SK-N-SH (cell line): ENCODE data around the gene TAS1R1. TPM values are rescaled to one million over a fixed set of nuclear protein-coding genes. Genes with fewer than 3 reads are reported as not detected.

Source experiments
- CTCF ChIA-PET: fragments of 300-600, 350-600 bp; formaldehyde crosslinking; extraction: SDS; loops from one replicate; lab custom pipeline; 2021; lab: Yijun Ruan, JAX
- POLR2A ChIA-PET: fragments of 350-600 bp; sonication (Branson Sonifier 250); formaldehyde crosslinking; extraction: SDS; loops from one replicate; lab custom pipeline; 2020; ENCODE audit warnings: antibody characterized with exemption, inconsistent platforms; lab: Yijun Ruan, JAX
- DNase-seq: peaks from one replicate; pipeline ENCODE4 v3.0.0; 2012
- H2AFZ ChIP-seq: fragments of 200-600 bp; sonication (generic); 2 replicates; pipeline ENCODE4 v1.8.1; 2016; ENCODE audit warnings: antibody characterized with exemption, mild to moderate bottlenecking, low read depth
- H3F3A ChIP-seq: fragments of 200-600 bp; sonication (generic); replicated peaks from 2 replicates; pipeline ENCODE3; 2016; ENCODE audit warnings: antibody characterized with exemption, mild to moderate bottlenecking; ENCODE audit not compliant: insufficient read depth
- H3K27ac ChIP-seq, 2 experiments: fragments of 200-500 bp in 1 of 2; fragments of 200-600 bp in 1 of 2; sonication (Bioruptor generic) in 1 of 2; sonication (generic), shearing (Covaris generic) in 1 of 2; 2 replicates each; pipeline versions ENCODE4 v1.5.1 to v1.6.1; 2014 to 2016; ENCODE audit warnings: low read depth in 2 of 2, inconsistent platforms in 1 of 2, low read length in 1 of 2, mild to moderate bottlenecking in 1 of 2, mixed read lengths in 1 of 2
- H3K27me3 ChIP-seq: fragments of 200-600 bp; sonication (generic), shearing (Covaris generic); 2 replicates; pipeline ENCODE4 v1.6.1; 2016; ENCODE audit warnings: mixed run types; ENCODE audit not compliant: insufficient read depth
- H3K36me3 ChIP-seq, 2 experiments: fragments of 200-500 bp in 1 of 2; fragments of 200-600 bp in 1 of 2; sonication (Bioruptor generic) in 1 of 2; sonication (generic) in 1 of 2; replicated peaks in 1 of 2; 2 replicates each; pipeline versions ENCODE3 to v1.5.1; 2014 to 2016; ENCODE audit warnings: low read length in 1 of 2, mild to moderate bottlenecking in 1 of 2; ENCODE audit not compliant: insufficient read depth in 2 of 2, control insufficient read depth in 1 of 2
- H3K4me1 ChIP-seq, 2 experiments: fragments of 200-500 bp in 1 of 2; fragments of 200-600 bp in 1 of 2; sonication (Bioruptor generic) in 1 of 2; sonication (generic), shearing (Covaris generic) in 1 of 2; 2 replicates each; pipeline versions ENCODE4 v1.5.1 to v1.6.1; 2014 to 2016; ENCODE audit warnings: low read depth in 1 of 2, low read length in 1 of 2, mixed run types in 1 of 2; ENCODE audit not compliant: insufficient read depth in 2 of 2, control insufficient read depth in 1 of 2
- H3K4me2 ChIP-seq: fragments of 200-600 bp; sonication (generic), shearing (Covaris generic); 2 replicates; pipeline ENCODE4 v1.6.1; 2017; ENCODE audit warnings: mixed run types
- H3K4me3 ChIP-seq, 2 experiments: fragments of 200-500 bp in 1 of 2; fragments of 200-600 bp in 1 of 2; sonication (Bioruptor generic) in 1 of 2; sonication (generic), shearing (Covaris generic) in 1 of 2; 2 replicates each; pipeline versions ENCODE4 v1.5.1 to v1.8.1; 2014 to 2016; ENCODE audit warnings: low read depth in 2 of 2, inconsistent platforms in 1 of 2, low read length in 1 of 2, mild to moderate bottlenecking in 1 of 2, mixed read lengths in 1 of 2, moderate library complexity in 1 of 2
- H3K79me2 ChIP-seq: fragments of 200-600 bp; sonication (generic); 2 replicates; pipeline ENCODE4 v1.8.1; 2017; ENCODE audit warnings: mild to moderate bottlenecking; ENCODE audit not compliant: insufficient read depth
- H3K9ac ChIP-seq: fragments of 200-600 bp; sonication (generic); 2 replicates; pipeline ENCODE4 v1.6.1; 2017; ENCODE audit warnings: mixed run types
- H3K9me2 ChIP-seq: fragments of 200-600 bp; sonication (generic); 2 replicates; pipeline ENCODE4 v1.6.1; 2017; ENCODE audit warnings: mixed run types
- H3K9me3 ChIP-seq: fragments of 200-600 bp; sonication (generic); 2 replicates; pipeline ENCODE4 v1.6.1; 2017; ENCODE audit warnings: mixed run types, mild to moderate bottlenecking, moderate library complexity
- H4K20me1 ChIP-seq: fragments of 200-600 bp; sonication (generic); 2 replicates; pipeline ENCODE4 v1.6.1; 2017; ENCODE audit warnings: mild to moderate bottlenecking, mixed run types; ENCODE audit not compliant: insufficient read depth
- EP300 ChIP-seq, 2 experiments: IDR thresholded peaks; 2 replicates each; pipeline versions ENCODE4 v1.4.0 to v1.6.1; 2012; ENCODE audit warnings: borderline replicate concordance in 1 of 2, low read depth in 1 of 2, low read length in 1 of 2
- EZH2phosphoT487 ChIP-seq: fragments of 200-600 bp; sonication (generic); IDR thresholded peaks from 2 replicates; pipeline ENCODE4 v1.6.1; 2017; ENCODE audit warnings: low read depth, mixed run types, mild to moderate bottlenecking, antibody characterized with exemption, moderate library complexity, borderline replicate concordance
- GABPA ChIP-seq: IDR thresholded peaks from 2 replicates; pipeline ENCODE4 v1.4.0; 2012; ENCODE audit warnings: low read depth, mild to moderate bottlenecking
- GATA2 ChIP-seq: sonication (generic); formaldehyde crosslinking; IDR thresholded peaks from 2 replicates; pipeline ENCODE4 v1.5.0; 2020; ENCODE audit warnings: mild to moderate bottlenecking, missing genetic modification reagents
- JUND ChIP-seq: IDR thresholded peaks from 2 replicates; pipeline ENCODE4 v1.4.0; 2012
- MXI1 ChIP-seq: IDR thresholded peaks from 2 replicates; pipeline ENCODE4 v1.6.1; 2012; ENCODE audit warnings: mild to moderate bottlenecking, low read depth, low read length, improper control_type of control experiment
- NRF1 ChIP-seq: IDR thresholded peaks from 2 replicates; pipeline ENCODE4 v1.6.1; 2012; ENCODE audit warnings: low read depth, mild to moderate bottlenecking, low read length
- POLR2AphosphoS5 ChIP-seq: IDR thresholded peaks from 2 replicates; pipeline ENCODE4 v1.6.1; 2012; ENCODE audit warnings: low read depth, low read length
- RAD21 ChIP-seq: IDR thresholded peaks from 2 replicates; pipeline ENCODE4 v1.6.1; 2012; ENCODE audit warnings: mild to moderate bottlenecking, low read length
- RCOR1 ChIP-seq: fragments of 150-350 bp; IDR thresholded peaks from 2 replicates; pipeline ENCODE4 v1.6.1; 2017; ENCODE audit warnings: antibody characterized with exemption, low read length
- RFX5 ChIP-seq: IDR thresholded peaks from 2 replicates; pipeline ENCODE4 v1.6.1; 2012; ENCODE audit warnings: mild to moderate bottlenecking, improper control_type of control experiment, low read length
- RXRA ChIP-seq: IDR thresholded peaks from 2 replicates; pipeline ENCODE4 v1.4.0; 2012; ENCODE audit warnings: low read depth, mild to moderate bottlenecking, borderline replicate concordance
- SIN3A ChIP-seq: IDR thresholded peaks from 2 replicates; pipeline ENCODE4 v1.6.1; 2012; ENCODE audit warnings: low read depth, mild to moderate bottlenecking, low read length, moderate library complexity, borderline replicate concordance
- SMC3 ChIP-seq: IDR thresholded peaks from 2 replicates; pipeline ENCODE4 v1.6.1; 2012; ENCODE audit warnings: low read depth, low read length, improper control_type of control experiment
- WGBS: methylation state at CpG from one replicate; pipeline ENCODE4 v1.1.6; 2017; ENCODE audit warnings: low lambda C conversion rate; 5-methylcytosine and 5-hydroxymethylcytosine counted together
- polyA plus RNA-seq, 3 experiments: library from polyadenylated mRNA; depleted of rRNA; stranded (reverse); fragments of >200 nt; gene quantifications; 2 replicates each; pipeline ENCODE4 v1.2.3, GENCODE V29; 2012
- TF ChIP-seq, protein P1 (sequence below): IDR thresholded peaks from 2 replicates; pipeline ENCODE4; 2012
- TF ChIP-seq, protein P2 (sequence below): IDR thresholded peaks from 2 replicates; pipeline ENCODE4 v1.6.1; 2012; ENCODE audit warnings: mild to moderate bottlenecking, low read depth, low read length, moderate library complexity
- TF ChIP-seq, protein P3 (sequence below): fragments of 150-350 bp; IDR thresholded peaks from 2 replicates; pipeline ENCODE4 v1.6.1; 2017; ENCODE audit warnings: antibody characterized with exemption, low read length, low read depth, borderline replicate concordance

Gene TAS1R1
- polyA plus RNA-seq, 1 of the 3 experiments (the other 2 are of a cell fraction): not detected

DNA sequence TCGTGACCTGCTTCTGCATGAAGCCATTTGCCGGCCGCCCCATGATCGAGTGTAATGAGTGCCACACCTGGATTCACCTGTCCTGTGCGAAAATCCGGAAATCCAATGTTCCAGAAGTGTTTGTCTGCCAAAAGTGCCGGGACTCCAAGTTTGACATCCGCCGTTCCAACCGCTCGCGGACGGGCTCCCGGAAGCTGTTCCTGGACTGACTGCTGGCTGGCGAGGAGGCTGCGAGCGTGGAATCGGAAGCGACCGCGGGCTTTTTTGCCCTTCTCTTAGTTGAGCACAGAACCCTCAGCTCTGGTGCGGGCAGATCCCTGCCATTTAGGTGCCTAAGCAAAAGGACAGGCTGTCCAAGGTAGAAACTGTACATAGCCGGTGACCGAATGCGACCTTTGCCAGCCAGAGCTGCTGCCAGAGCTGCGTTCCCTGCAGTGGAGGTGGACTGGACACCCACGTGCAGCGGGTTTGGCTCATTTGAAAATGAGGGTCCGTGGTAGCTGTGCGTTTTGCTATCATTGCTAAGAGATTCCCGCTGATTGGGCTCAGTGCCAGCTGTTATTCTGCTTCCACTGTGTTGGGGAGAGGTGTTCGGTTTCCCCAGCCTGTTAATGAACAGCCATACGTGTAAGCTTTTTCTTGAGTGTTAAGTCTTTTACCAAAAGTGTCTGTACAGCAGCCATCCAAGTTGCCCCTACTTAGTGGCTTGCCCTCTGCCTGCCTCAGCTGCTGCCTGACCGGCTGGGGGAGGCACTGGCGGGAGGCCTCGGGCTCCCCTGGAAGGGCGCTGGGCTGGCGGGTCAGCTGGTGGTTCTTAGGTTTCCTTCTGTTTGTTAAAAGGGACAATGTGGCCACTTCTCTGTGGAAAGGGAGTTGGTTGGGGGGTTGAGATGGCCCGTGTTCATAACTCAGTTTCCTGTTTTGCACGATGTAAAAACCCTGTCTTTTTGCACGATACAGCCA is 66.6 kb downstream of the TAS1R1 start:
- Histone ChIP-seq H3K9ac (no peak overlapping the region), H3K4me2 (no peak overlapping the region), H2AFZ (no peak overlapping the region), H3K27ac (no peak overlapping the region), H3K79me2 (peaks cover 91% of the 10 kb centered on the region), H3K9me2 (no peaks in the 10 kb centered on the region), H3K4me1 (peaks cover 0 to 5% of the 10 kb centered on the region in 2 experiments; a peak in 1 of 4 replicates), H4K20me1 (peaks cover 42% of the 10 kb centered on the region), H3K4me3 (no peak overlapping the region), H3K9me3 (no peaks in the 10 kb centered on the region), H3K36me3 (peaks cover 26 to 31% of the 10 kb centered on the region in 2 experiments), H3K27me3 (no peaks in the 10 kb centered on the region), H3F3A (peaks cover 23% of the 10 kb centered on the region)
- TF ChIP-seq, protein P1, sequence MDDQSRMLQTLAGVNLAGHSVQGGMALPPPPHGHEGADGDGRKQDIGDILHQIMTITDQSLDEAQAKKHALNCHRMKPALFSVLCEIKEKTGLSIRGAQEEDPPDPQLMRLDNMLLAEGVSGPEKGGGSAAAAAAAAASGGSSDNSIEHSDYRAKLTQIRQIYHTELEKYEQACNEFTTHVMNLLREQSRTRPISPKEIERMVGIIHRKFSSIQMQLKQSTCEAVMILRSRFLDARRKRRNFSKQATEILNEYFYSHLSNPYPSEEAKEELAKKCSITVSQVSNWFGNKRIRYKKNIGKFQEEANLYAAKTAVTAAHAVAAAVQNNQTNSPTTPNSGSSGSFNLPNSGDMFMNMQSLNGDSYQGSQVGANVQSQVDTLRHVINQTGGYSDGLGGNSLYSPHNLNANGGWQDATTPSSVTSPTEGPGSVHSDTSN: no peak
- TF ChIP-seq RAD21: no peak
- no peak for TF ChIP-seq NRF1
- TF ChIP-seq, protein P2, sequence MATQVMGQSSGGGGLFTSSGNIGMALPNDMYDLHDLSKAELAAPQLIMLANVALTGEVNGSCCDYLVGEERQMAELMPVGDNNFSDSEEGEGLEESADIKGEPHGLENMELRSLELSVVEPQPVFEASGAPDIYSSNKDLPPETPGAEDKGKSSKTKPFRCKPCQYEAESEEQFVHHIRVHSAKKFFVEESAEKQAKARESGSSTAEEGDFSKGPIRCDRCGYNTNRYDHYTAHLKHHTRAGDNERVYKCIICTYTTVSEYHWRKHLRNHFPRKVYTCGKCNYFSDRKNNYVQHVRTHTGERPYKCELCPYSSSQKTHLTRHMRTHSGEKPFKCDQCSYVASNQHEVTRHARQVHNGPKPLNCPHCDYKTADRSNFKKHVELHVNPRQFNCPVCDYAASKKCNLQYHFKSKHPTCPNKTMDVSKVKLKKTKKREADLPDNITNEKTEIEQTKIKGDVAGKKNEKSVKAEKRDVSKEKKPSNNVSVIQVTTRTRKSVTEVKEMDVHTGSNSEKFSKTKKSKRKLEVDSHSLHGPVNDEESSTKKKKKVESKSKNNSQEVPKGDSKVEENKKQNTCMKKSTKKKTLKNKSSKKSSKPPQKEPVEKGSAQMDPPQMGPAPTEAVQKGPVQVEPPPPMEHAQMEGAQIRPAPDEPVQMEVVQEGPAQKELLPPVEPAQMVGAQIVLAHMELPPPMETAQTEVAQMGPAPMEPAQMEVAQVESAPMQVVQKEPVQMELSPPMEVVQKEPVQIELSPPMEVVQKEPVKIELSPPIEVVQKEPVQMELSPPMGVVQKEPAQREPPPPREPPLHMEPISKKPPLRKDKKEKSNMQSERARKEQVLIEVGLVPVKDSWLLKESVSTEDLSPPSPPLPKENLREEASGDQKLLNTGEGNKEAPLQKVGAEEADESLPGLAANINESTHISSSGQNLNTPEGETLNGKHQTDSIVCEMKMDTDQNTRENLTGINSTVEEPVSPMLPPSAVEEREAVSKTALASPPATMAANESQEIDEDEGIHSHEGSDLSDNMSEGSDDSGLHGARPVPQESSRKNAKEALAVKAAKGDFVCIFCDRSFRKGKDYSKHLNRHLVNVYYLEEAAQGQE: no peak
- no peak for TF ChIP-seq RXRA
- no peak for TF ChIP-seq MXI1
- TF ChIP-seq GABPA: no peak
- DNase-seq: no peak
- ChIA-PET CTCF (interaction anchor here (0.6 to 3.0 kb wide), 6 partner anchors 19 to 195 kb away, joined by 3 to 10 read pairs (median 3); partner anchors contain the start of genes KLHL21, NOL9 and TAS1R1), POLR2A (interaction anchor here (0.5 to 1.6 kb wide), 2 partner anchors 27 to 95 kb away, joined by 3 read pairs; no protein-coding TSS in a partner anchor)
- WGBS: 92% methylated on average over 35 of the region's 41 CpGs

DNA sequence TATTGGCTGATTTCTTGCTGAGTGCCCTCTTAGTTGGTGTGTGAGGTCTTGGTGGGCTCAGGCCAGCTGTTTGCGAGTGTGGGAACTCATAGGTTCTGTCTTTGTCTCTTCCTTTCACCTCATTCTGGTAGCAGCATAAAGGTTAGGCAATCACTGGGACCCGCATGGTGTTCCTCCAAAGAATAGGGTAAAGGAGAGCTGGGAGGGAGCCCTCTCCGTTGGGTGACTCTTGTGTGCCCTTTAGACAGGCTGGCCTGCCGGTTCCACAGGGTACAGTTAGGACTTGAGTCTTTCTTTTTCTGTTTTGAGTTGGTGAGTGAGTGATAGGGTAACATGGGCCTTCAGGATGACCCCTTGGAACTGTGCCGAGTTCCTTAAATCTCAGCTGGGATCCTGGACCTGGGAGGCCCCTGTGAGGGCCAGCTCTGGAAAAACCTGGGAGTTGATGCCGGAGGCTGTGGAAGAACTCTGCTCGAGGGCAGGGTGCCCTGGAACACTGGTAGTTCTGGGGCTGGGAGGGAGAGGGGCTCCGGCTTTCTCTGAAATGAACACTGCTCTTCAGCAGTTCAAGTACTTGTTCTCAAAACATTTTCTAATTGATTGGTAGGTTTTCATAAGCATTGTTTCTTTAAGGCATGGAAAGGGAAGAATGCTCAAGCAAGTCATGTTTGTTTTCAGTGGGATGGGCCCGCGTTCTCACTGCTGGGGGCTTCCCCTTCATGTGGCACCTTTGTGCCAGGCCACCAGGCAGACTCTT is 67.5 kb downstream of the TAS1R1 start:
- no peak overlapping the region for H3K4me2 ChIP-seq
- H3K79me2 ChIP-seq: peaks cover 91% of the 10 kb centered on the region
- peak overlapping the region in 1 of 2 experiments; percentile 59; a peak in 2 of 4 replicates for H3K27ac ChIP-seq
- H2AFZ ChIP-seq: no peak overlapping the region
- H3K9me2 ChIP-seq: no peaks in the 10 kb centered on the region
- no peak for DNase-seq
- no peaks in the 10 kb centered on the region for H3K27me3 ChIP-seq
- H3K4me3 ChIP-seq: no peak overlapping the region
- H3F3A ChIP-seq: peaks cover 23% of the 10 kb centered on the region
- no peak overlapping the region for H3K9ac ChIP-seq
- peaks cover 33% of the 10 kb centered on the region for H4K20me1 ChIP-seq
- no peaks in the 10 kb centered on the region for H3K9me3 ChIP-seq
- WGBS: 89% methylated on average over 9 of the region's 10 CpGs
- POLR2A ChIA-PET: interaction anchor here (0.5 to 1.6 kb wide), 2 partner anchors 28 to 96 kb away, joined by 3 read pairs; no protein-coding TSS in a partner anchor
- peaks cover 0 to 5% of the 10 kb centered on the region in 2 experiments; a peak in 1 of 4 replicates for H3K4me1 ChIP-seq
- CTCF ChIA-PET: interaction anchor here (0.6 to 3.1 kb wide), 5 partner anchors 12 to 185 kb away, joined by 3 to 10 read pairs (median 3); partner anchors contain the start of genes NOL9 and TAS1R1
- peaks cover 26 to 31% of the 10 kb centered on the region in 2 experiments for H3K36me3 ChIP-seq
- TF ChIP-seq, protein P3, sequence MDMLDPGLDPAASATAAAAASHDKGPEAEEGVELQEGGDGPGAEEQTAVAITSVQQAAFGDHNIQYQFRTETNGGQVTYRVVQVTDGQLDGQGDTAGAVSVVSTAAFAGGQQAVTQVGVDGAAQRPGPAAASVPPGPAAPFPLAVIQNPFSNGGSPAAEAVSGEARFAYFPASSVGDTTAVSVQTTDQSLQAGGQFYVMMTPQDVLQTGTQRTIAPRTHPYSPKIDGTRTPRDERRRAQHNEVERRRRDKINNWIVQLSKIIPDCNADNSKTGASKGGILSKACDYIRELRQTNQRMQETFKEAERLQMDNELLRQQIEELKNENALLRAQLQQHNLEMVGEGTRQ: no peak
- TF ChIP-seq, protein P1: no peak
- TF ChIP-seq EZH2phosphoT487: no peak
- no peak for TF ChIP-seq SIN3A
- no peak for TF ChIP-seq RAD21
- TF ChIP-seq POLR2AphosphoS5: no peak
- TF ChIP-seq RFX5: no peak
- no peak for TF ChIP-seq RCOR1
- TF ChIP-seq GATA2 (CRISPR knock-in tag): no peak
- no peak for TF ChIP-seq JUND
- TF ChIP-seq EP300 (IDR thresholded peaks at IDR 0.05; ENCODE audit: borderline replicate concordance in 1 of 2, low read depth in 1 of 2, low read length in 1 of 2): no peak
- TF ChIP-seq SMC3: no peak
